DOHH2 (cell line): Measurements from ENCODE around the gene BORCS8.

Experiments
- EZH2phosphoT487 ChIP-seq: fragments of 200-600 bp; sonication (generic); IDR thresholded peaks from 2 replicates; pipeline ENCODE4 v1.6.1; 2017; ENCODE audit warnings: borderline replicate concordance, mild to moderate bottlenecking, antibody characterized with exemption, low read length, moderate library complexity, mixed read lengths
- TF ChIP-seq, protein P1 (sequence below): fragments of 200-600 bp; sonication (generic); IDR thresholded peaks from one replicate; pipeline ENCODE4 v1.5.1; 2014; ENCODE audit warnings: antibody characterized with exemption, mild to moderate bottlenecking, low read depth, low read length; ENCODE audit not compliant: poor library complexity, severe bottlenecking

GRCh38 chr19:19211499-19212420 is 19.8 kb upstream of the BORCS8 start, which contains the start of gene NCAN:
- TF ChIP-seq, protein P1, sequence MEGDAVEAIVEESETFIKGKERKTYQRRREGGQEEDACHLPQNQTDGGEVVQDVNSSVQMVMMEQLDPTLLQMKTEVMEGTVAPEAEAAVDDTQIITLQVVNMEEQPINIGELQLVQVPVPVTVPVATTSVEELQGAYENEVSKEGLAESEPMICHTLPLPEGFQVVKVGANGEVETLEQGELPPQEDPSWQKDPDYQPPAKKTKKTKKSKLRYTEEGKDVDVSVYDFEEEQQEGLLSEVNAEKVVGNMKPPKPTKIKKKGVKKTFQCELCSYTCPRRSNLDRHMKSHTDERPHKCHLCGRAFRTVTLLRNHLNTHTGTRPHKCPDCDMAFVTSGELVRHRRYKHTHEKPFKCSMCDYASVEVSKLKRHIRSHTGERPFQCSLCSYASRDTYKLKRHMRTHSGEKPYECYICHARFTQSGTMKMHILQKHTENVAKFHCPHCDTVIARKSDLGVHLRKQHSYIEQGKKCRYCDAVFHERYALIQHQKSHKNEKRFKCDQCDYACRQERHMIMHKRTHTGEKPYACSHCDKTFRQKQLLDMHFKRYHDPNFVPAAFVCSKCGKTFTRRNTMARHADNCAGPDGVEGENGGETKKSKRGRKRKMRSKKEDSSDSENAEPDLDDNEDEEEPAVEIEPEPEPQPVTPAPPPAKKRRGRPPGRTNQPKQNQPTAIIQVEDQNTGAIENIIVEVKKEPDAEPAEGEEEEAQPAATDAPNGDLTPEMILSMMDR = no peak
- TF ChIP-seq EZH2phosphoT487 = no peak
